ENCODE data around the gene GSG1L2.

Gene GSG1L2

GRCh38 chr17:9821921-9822320, at the start of gene GSG1L2:
GSG1L2 (minus strand) TSS chr17:9822079; CDS start chr17:9822071, 8 bp downstream.
- H3K27ac ChIP-seq (ENCODE audit: low read depth, low read length): no peak within 1 kb of the TSS
- H3K4me3 ChIP-seq (ENCODE audit: low read depth in 1 of 2, low read length in 2 of 2): no peak within 1 kb of the TSS
- H3K4me1 ChIP-seq (ENCODE audit: insufficient read depth, low read length): no peaks in the 10 kb centered on the region
- no peaks in the 10 kb centered on the region for H3K36me3 ChIP-seq (ENCODE audit: insufficient read depth, low read length)
- no peaks in the 10 kb centered on the region for H3K9me3 ChIP-seq (ENCODE audit: low read length)
- H3K27me3 ChIP-seq (ENCODE audit: control insufficient read depth in 1 of 2, insufficient read depth in 2 of 2, low read length in 2 of 2): no peaks in the 10 kb centered on the region
- H3K9ac ChIP-seq (ENCODE audit: low read length): no peak within 1 kb of the TSS

GRCh38 chr17:9868552-9868951, 46.7 kb upstream of the GSG1L2 start:
- Histone ChIP-seq H3K9ac (ENCODE audit: low read length) (no peak overlapping the region), H3K27me3 (ENCODE audit: control insufficient read depth in 1 of 2, insufficient read depth in 2 of 2, low read length in 2 of 2) (no peaks in the 10 kb centered on the region), H3K4me1 (ENCODE audit: insufficient read depth, low read length) (no peaks in the 10 kb centered on the region), H3K9me3 (ENCODE audit: low read length) (no peaks in the 10 kb centered on the region), H3K27ac (ENCODE audit: low read depth, low read length) (no peak overlapping the region), H3K4me3 (ENCODE audit: low read depth in 1 of 2, low read length in 2 of 2) (peak overlapping the region in 1 of 2 donors; percentile 26), H3K36me3 (ENCODE audit: insufficient read depth, low read length) (no peaks in the 10 kb centered on the region)

DNA sequence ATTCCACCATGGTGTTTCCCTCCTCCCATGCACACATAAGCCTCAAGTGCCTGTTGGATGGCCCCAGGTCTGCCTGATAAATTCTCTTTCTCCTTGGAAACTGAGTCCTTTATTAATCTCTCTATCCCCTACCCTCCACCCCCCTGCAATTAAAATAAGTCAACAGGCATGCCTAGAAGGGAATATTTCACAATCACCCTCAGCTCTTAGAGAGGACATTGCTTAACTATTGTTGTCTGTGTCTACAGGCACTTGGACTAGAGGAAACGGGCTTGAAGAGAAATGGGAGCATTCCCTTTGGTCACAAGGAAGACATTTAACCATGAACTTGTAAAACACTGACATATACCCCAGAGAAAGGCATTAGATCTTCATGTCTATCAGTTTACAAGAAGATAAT, 43.7 kb upstream of the GSG1L2 start:
- no peaks in the 10 kb centered on the region for H3K36me3 ChIP-seq (ENCODE audit: insufficient read depth, low read length)
- no peak overlapping the region for H3K4me3 ChIP-seq (ENCODE audit: low read depth in 1 of 2, low read length in 2 of 2)
- no peak overlapping the region for H3K27ac ChIP-seq (ENCODE audit: low read depth, low read length)
- H3K9me3 ChIP-seq (ENCODE audit: low read length): no peaks in the 10 kb centered on the region
- H3K9ac ChIP-seq (ENCODE audit: low read length): no peak overlapping the region
- no peaks in the 10 kb centered on the region for H3K4me1 ChIP-seq (ENCODE audit: insufficient read depth, low read length)
- H3K27me3 ChIP-seq (ENCODE audit: control insufficient read depth in 1 of 2, insufficient read depth in 2 of 2, low read length in 2 of 2): no peaks in the 10 kb centered on the region

DNA sequence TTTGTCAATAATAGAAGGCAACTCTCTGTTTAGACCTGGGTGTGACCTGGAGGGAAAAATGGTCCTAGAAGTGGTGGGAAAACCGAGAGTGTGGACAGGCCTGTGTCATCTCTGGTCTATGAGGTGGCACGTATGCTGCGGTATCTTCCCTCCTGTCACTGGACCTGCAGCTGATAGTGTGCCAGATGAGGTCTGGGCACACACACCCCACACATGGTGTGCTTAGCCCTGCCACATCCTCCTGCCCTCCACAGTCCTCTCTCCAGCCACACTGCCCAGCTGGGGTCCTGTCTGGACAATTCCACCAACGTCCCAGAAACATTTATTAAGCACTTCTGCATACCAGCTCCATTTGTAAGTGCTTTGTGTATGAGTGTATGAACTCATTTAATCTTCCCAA, 41.1 kb upstream of the GSG1L2 start:
- Histone ChIP-seq H3K4me3 (ENCODE audit: low read depth in 1 of 2, low read length in 2 of 2) (no peak overlapping the region), H3K27ac (ENCODE audit: low read depth, low read length) (no peak overlapping the region), H3K4me1 (ENCODE audit: insufficient read depth, low read length) (no peaks in the 10 kb centered on the region), H3K9me3 (ENCODE audit: low read length) (no peaks in the 10 kb centered on the region), H3K36me3 (ENCODE audit: insufficient read depth, low read length) (no peaks in the 10 kb centered on the region), H3K27me3 (ENCODE audit: control insufficient read depth in 1 of 2, insufficient read depth in 2 of 2, low read length in 2 of 2) (no peaks in the 10 kb centered on the region), H3K9ac (ENCODE audit: low read length) (no peak overlapping the region)

DNA sequence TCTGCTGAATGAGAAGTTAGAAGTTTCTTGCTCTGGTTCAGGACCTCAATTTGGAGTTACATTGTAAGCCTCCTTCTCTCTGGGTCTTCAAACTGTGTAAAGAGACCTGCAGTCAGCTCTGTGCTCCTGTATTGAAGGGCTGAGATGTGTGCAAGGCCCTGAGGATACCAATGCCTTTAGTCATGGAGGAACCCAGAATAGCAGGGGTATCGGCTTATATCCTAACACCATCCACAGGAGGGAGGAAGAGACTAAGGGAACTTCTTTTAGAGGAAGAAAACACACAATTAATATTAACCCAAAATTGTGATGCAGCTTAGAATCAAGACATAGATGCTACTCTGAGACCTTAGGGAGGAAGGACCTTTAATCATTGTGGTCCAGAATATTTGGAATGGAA, 40.3 kb upstream of the GSG1L2 start:
- H3K36me3 ChIP-seq (ENCODE audit: insufficient read depth, low read length): no peaks in the 10 kb centered on the region
- H3K4me3 ChIP-seq (ENCODE audit: low read depth in 1 of 2, low read length in 2 of 2): no peak overlapping the region
- H3K27me3 ChIP-seq (ENCODE audit: control insufficient read depth in 1 of 2, insufficient read depth in 2 of 2, low read length in 2 of 2): no peaks in the 10 kb centered on the region
- no peak overlapping the region for H3K27ac ChIP-seq (ENCODE audit: low read depth, low read length)
- no peaks in the 10 kb centered on the region for H3K9me3 ChIP-seq (ENCODE audit: low read length)
- no peak overlapping the region for H3K9ac ChIP-seq (ENCODE audit: low read length)
- no peaks in the 10 kb centered on the region for H3K4me1 ChIP-seq (ENCODE audit: insufficient read depth, low read length)

GRCh38 chr17:9860851-9861250, 39.0 kb upstream of the GSG1L2 start:
- no peaks in the 10 kb centered on the region for H3K4me1 ChIP-seq (ENCODE audit: insufficient read depth, low read length)
- no peaks in the 10 kb centered on the region for H3K9me3 ChIP-seq (ENCODE audit: low read length)
- H3K27ac ChIP-seq (ENCODE audit: low read depth, low read length): no peak overlapping the region
- H3K4me3 ChIP-seq (ENCODE audit: low read depth in 1 of 2, low read length in 2 of 2): no peak overlapping the region
- H3K27me3 ChIP-seq (ENCODE audit: control insufficient read depth in 1 of 2, insufficient read depth in 2 of 2, low read length in 2 of 2): no peaks in the 10 kb centered on the region
- H3K9ac ChIP-seq (ENCODE audit: low read length): no peak overlapping the region
- no peaks in the 10 kb centered on the region for H3K36me3 ChIP-seq (ENCODE audit: insufficient read depth, low read length)

- no peaks in the 10 kb centered on the region for H3K9me3 ChIP-seq (ENCODE audit: low read length)
- H3K27me3 ChIP-seq (ENCODE audit: control insufficient read depth in 1 of 2, insufficient read depth in 2 of 2, low read length in 2 of 2): no peaks in the 10 kb centered on the region
- no peak overlapping the region for H3K27ac ChIP-seq (ENCODE audit: low read depth, low read length)
- H3K36me3 ChIP-seq (ENCODE audit: insufficient read depth, low read length): no peaks in the 10 kb centered on the region
- H3K4me1 ChIP-seq (ENCODE audit: insufficient read depth, low read length): no peaks in the 10 kb centered on the region
- H3K4me3 ChIP-seq (ENCODE audit: low read depth in 1 of 2, low read length in 2 of 2): no peak overlapping the region
- H3K9ac ChIP-seq (ENCODE audit: low read length): no peak overlapping the region
Measured at GRCh38 chr17:9859781-9860180, 37.9 kb upstream of the GSG1L2 start.

- no peaks in the 10 kb centered on the region for H3K9me3 ChIP-seq (ENCODE audit: low read length)
- no peak overlapping the region for H3K4me3 ChIP-seq (ENCODE audit: low read depth in 1 of 2, low read length in 2 of 2)
- no peak overlapping the region for H3K9ac ChIP-seq (ENCODE audit: low read length)
- H3K36me3 ChIP-seq (ENCODE audit: insufficient read depth, low read length): no peaks in the 10 kb centered on the region
- H3K4me1 ChIP-seq (ENCODE audit: insufficient read depth, low read length): no peaks in the 10 kb centered on the region
- no peaks in the 10 kb centered on the region for H3K27me3 ChIP-seq (ENCODE audit: control insufficient read depth in 1 of 2, insufficient read depth in 2 of 2, low read length in 2 of 2)
- H3K27ac ChIP-seq (ENCODE audit: low read depth, low read length): no peak overlapping the region
Measured at GRCh38 chr17:9855036-9855435, 33.2 kb upstream of the GSG1L2 start.

DNA sequence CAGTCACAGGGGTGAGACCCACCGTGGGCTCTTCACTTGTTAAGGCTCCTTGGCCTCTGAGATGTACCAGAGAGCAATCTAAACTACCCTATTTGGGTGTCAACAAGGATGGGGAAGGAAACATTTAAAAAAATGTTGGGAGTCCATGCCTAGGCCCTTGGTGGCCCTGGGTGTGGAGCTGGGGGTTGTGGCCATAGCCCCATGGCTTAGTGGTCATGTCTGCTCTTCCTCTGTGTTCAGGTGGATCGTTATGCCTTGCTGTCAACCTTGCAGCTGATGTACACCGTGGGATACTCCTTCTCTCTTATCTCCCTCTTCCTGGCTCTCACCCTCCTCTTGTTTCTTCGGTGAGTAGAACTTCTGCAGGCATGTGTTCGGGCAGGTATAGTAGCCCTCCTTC, 32.4 kb upstream of the GSG1L2 start:
- Histone ChIP-seq H3K9ac (ENCODE audit: low read length) (no peak overlapping the region), H3K27me3 (ENCODE audit: control insufficient read depth in 1 of 2, insufficient read depth in 2 of 2, low read length in 2 of 2) (no peaks in the 10 kb centered on the region), H3K4me3 (ENCODE audit: low read depth in 1 of 2, low read length in 2 of 2) (no peak overlapping the region), H3K36me3 (ENCODE audit: insufficient read depth, low read length) (no peaks in the 10 kb centered on the region), H3K4me1 (ENCODE audit: insufficient read depth, low read length) (no peaks in the 10 kb centered on the region), H3K9me3 (ENCODE audit: low read length) (no peaks in the 10 kb centered on the region), H3K27ac (ENCODE audit: low read depth, low read length) (no peak overlapping the region)

- H3K4me1 ChIP-seq (ENCODE audit: insufficient read depth, low read length): no peaks in the 10 kb centered on the region
- no peaks in the 10 kb centered on the region for H3K36me3 ChIP-seq (ENCODE audit: insufficient read depth, low read length)
- H3K9me3 ChIP-seq (ENCODE audit: low read length): no peaks in the 10 kb centered on the region
- no peak overlapping the region for H3K4me3 ChIP-seq (ENCODE audit: low read depth in 1 of 2, low read length in 2 of 2)
- no peak overlapping the region for H3K9ac ChIP-seq (ENCODE audit: low read length)
- H3K27ac ChIP-seq (ENCODE audit: low read depth, low read length): no peak overlapping the region
- H3K27me3 ChIP-seq (ENCODE audit: control insufficient read depth in 1 of 2, insufficient read depth in 2 of 2, low read length in 2 of 2): no peaks in the 10 kb centered on the region
Measured at GRCh38 chr17:9850151-9850550, 28.3 kb upstream of the GSG1L2 start.

- H3K9me3 ChIP-seq (ENCODE audit: low read length): no peaks in the 10 kb centered on the region
- no peak overlapping the region for H3K9ac ChIP-seq (ENCODE audit: low read length)
- no peak overlapping the region for H3K27ac ChIP-seq (ENCODE audit: low read depth, low read length)
- H3K4me1 ChIP-seq (ENCODE audit: insufficient read depth, low read length): peaks cover 29% of the 10 kb centered on the region
- no peak overlapping the region for H3K4me3 ChIP-seq (ENCODE audit: low read depth in 1 of 2, low read length in 2 of 2)
- H3K36me3 ChIP-seq (ENCODE audit: insufficient read depth, low read length): no peaks in the 10 kb centered on the region
- no peaks in the 10 kb centered on the region for H3K27me3 ChIP-seq (ENCODE audit: control insufficient read depth in 1 of 2, insufficient read depth in 2 of 2, low read length in 2 of 2)
Measured at GRCh38 chr17:9845306-9845705, 23.4 kb upstream of the GSG1L2 start.

GRCh38 chr17:9844153-9844552, 22.3 kb upstream of the GSG1L2 start:
- H3K27ac ChIP-seq (ENCODE audit: low read depth, low read length): no peak overlapping the region
- peaks cover 33% of the 10 kb centered on the region for H3K4me1 ChIP-seq (ENCODE audit: insufficient read depth, low read length)

More at GRCh38 chr17:9844153-9844552, 22.3 kb upstream of the GSG1L2 start:
- Histone ChIP-seq H3K9ac (ENCODE audit: low read length) (no peak overlapping the region), H3K36me3 (ENCODE audit: insufficient read depth, low read length) (no peaks in the 10 kb centered on the region), H3K4me3 (ENCODE audit: low read depth in 1 of 2, low read length in 2 of 2) (no peak overlapping the region), H3K27me3 (ENCODE audit: control insufficient read depth in 1 of 2, insufficient read depth in 2 of 2, low read length in 2 of 2) (no peaks in the 10 kb centered on the region), H3K9me3 (ENCODE audit: low read length) (no peaks in the 10 kb centered on the region)

Data from muscle layer of colon (tissue), 2 donors.